AG04450 (cell line): Measurements from ENCODE around the gene ING5. TPM values are rescaled to one million over a fixed set of nuclear protein-coding genes. Genes with fewer than 3 reads are reported as not detected.
A peak's percentile ranks its signal among the peaks of the same experiment; 100 is the strongest.

Experiments
- CTCF ChIA-PET: fragments of 300-600, 350-600 bp; formaldehyde crosslinking; extraction: SDS; loops from one replicate; lab custom pipeline; 2022; ENCODE audit warnings: antibody characterized with exemption, inconsistent platforms; lab: Charles Lee
- POLR2A ChIA-PET: fragments of 350-600 bp; formaldehyde crosslinking; extraction: SDS; loops from one replicate; lab custom pipeline; 2021; ENCODE audit warnings: antibody characterized with exemption, inconsistent platforms; lab: Yijun Ruan, JAX
- DNase-seq: peaks from one replicate; pipeline ENCODE4 v3.0.0-alpha.2; 2011; ENCODE audit warnings: low read depth, low spot score
- H3K27ac ChIP-seq: one replicate; pipeline ENCODE4 v1.5.1; 2012; ENCODE audit warnings: low read depth, low read length, control low read depth
- H3K27me3 ChIP-seq: one replicate; pipeline ENCODE4 v1.6.0; 2012; ENCODE audit warnings: low read length; ENCODE audit not compliant: control insufficient read depth, insufficient read depth
- H3K4me3 ChIP-seq: 2 replicates; pipeline ENCODE4 v1.5.1; 2011; ENCODE audit warnings: mild to moderate bottlenecking, low read depth, low read length, control low read depth
- H3K9me3 ChIP-seq: 2 replicates; pipeline ENCODE4 v1.5.1; 2012; ENCODE audit warnings: low read length; ENCODE audit not compliant: control insufficient read depth, insufficient read depth
- CTCF ChIP-seq: IDR thresholded peaks from 2 replicates; pipeline ENCODE4 v1.5.1; 2011; ENCODE audit warnings: low read depth, low read length, control low read depth, inconsistent platforms
- polyA plus RNA-seq: library from polyadenylated mRNA; depleted of rRNA; stranded (reverse); fragments of >200 nt; gene quantifications from 2 replicates; pipeline ENCODE4 v1.2.3, GENCODE V29; 2011

Gene ING5
- polyA plus RNA-seq, 1 experiment, result 23.9 TPM

- Histone ChIP-seq H3K4me3 (peak overlapping the region; percentile 80), H3K9me3 (peaks cover 11% of the 10 kb centered on the region), H3K27ac (peak overlapping the region; percentile 39), H3K27me3 (no peaks in the 10 kb centered on the region)
- TF ChIP-seq CTCF, result no peak
- ChIA-PET CTCF (interaction anchor here (1.3 to 1.9 kb wide), 2 partner anchors 14 to 175 kb away, joined by 6 to 9 read pairs; no protein-coding TSS in a partner anchor), POLR2A (interaction anchor here (2.5 to 3.5 kb wide), 3 partner anchors 11 to 32 kb away, joined by 17 to 41 read pairs (median 20); partner anchors contain the start of genes D2HGDH and DTYMK)
- DNase-seq, result no peak
Measured at GRCh38 chr2:241703032-241703604, 1.3 kb downstream of the ING5 start.

GRCh38 chr2:241706537-241706936 is 4.7 kb downstream of the ING5 start:
- H3K9me3 ChIP-seq, result peaks cover 11% of the 10 kb centered on the region
- CTCF ChIA-PET, result interaction anchor here (0.7 kb wide), 1 partner anchor 163 kb away, joined by 3 read pairs; the partner anchor contains the start of gene RTP5
- H3K27me3 ChIP-seq, result no peaks in the 10 kb centered on the region
- no peak overlapping the region for H3K4me3 ChIP-seq
- POLR2A ChIA-PET, result no interaction called here
- TF ChIP-seq CTCF, result no peak
- DNase-seq, result no peak
- H3K27ac ChIP-seq, result no peak overlapping the region

DNA sequence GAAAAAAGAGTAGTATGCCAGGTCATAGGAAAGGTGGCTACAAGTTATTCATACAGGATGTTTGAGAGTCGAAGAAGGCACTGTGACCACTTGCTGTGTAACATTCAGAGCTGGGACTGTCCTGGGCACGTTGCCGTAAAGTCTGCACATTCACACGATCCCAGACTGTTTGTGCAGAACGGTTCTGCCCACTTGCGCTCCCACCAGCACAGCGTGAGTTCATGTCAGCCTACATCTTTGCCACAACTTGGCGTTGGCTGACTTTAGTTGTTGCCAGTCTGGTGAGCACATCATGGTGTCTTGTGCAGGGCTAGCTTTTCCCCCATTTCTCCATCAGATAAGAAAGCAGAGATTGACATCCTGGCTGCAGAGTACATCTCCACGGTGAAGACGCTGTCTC is 7.0 kb downstream of the ING5 start:
- TF ChIP-seq CTCF, result no peak
- POLR2A ChIA-PET, result no interaction called here
- CTCF ChIA-PET, result no interaction called here

GRCh38 chr2:241719093-241719492 is 17.3 kb downstream of the ING5 start:
- ChIA-PET POLR2A (interaction anchor here (0.6 to 0.8 kb wide), 2 partner anchors 17 to 609 kb away, joined by 3 to 4 read pairs; no protein-coding TSS in a partner anchor), CTCF (no interaction called here)
- Histone ChIP-seq H3K27ac (no peak overlapping the region), H3K27me3 (no peaks in the 10 kb centered on the region), H3K4me3 (no peak overlapping the region), H3K9me3 (peaks cover 36% of the 10 kb centered on the region)
- DNase-seq, result no peak
- TF ChIP-seq CTCF, result no peak

More for the DNA sequence above, 7.0 kb downstream of the ING5 start:
- no peak for DNase-seq
- H3K27ac ChIP-seq, result no peak overlapping the region
- no peak overlapping the region for H3K4me3 ChIP-seq
- H3K27me3 ChIP-seq, result no peaks in the 10 kb centered on the region
- peaks cover 11% of the 10 kb centered on the region for H3K9me3 ChIP-seq

GRCh38 chr2:241720099-241720498 is 18.3 kb downstream of the ING5 start:
- ChIA-PET CTCF (no interaction called here), POLR2A (no interaction called here)
- Histone ChIP-seq H3K27me3 (no peaks in the 10 kb centered on the region), H3K27ac (no peak overlapping the region), H3K4me3 (no peak overlapping the region), H3K9me3 (peaks cover 35% of the 10 kb centered on the region)
- DNase-seq, result no peak
- no peak for TF ChIP-seq CTCF
